Measurements from ENCODE around the gene RSRC2. TPM values are rescaled to one million over a fixed set of nuclear protein-coding genes. Genes with fewer than 3 reads are reported as not detected.
"Not testable (repeated sequence)": the region's sequence is repeated elsewhere in the genome, so short reads cannot be mapped to it uniquely, and the experiment has no call there.

The RSRC2 gene
- total RNA-seq, 1 experiment from 2014 or later, result 16.9 TPM

GRCh38 chr12:122469856-122470255 is 56.9 kb downstream of the RSRC2 start:
- in situ Hi-C loops (cut with HindIII; ENCODE audit: low pct_unique_long_range_greater_than_20kb, low sequenced_read_pairs); DNase-seq (ENCODE audit: low read depth): not testable (repeated sequence)

GRCh38 chr12:122467983-122468382 is 58.8 kb downstream of the RSRC2 start:
- DNase-seq (ENCODE audit: low read depth), result no peak
- in situ Hi-C loops (cut with HindIII; ENCODE audit: low pct_unique_long_range_greater_than_20kb, low sequenced_read_pairs), result no loop called here

- in situ Hi-C loops (cut with HindIII; ENCODE audit: low pct_unique_long_range_greater_than_20kb, low sequenced_read_pairs), result not testable (repeated sequence)
- DNase-seq (ENCODE audit: low read depth), result peak; percentile 92
Observed at GRCh38 chr12:122464317-122465042, 62.3 kb downstream of the RSRC2 start.

- in situ Hi-C loops (cut with HindIII; ENCODE audit: low pct_unique_long_range_greater_than_20kb, low sequenced_read_pairs), result no loop called here
- DNase-seq (ENCODE audit: low read depth), result no peak
Observed at GRCh38 chr12:122460641-122461040, 66.1 kb downstream of the RSRC2 start.

GRCh38 chr12:122460061-122460460 is 66.7 kb downstream of the RSRC2 start:
- in situ Hi-C loops (cut with HindIII; ENCODE audit: low pct_unique_long_range_greater_than_20kb, low sequenced_read_pairs), result no loop called here
- DNase-seq (ENCODE audit: low read depth), result no peak

- in situ Hi-C loops (cut with HindIII; ENCODE audit: low pct_unique_long_range_greater_than_20kb, low sequenced_read_pairs), result no loop called here
- peak; percentile 90 for DNase-seq (ENCODE audit: low read depth)
Observed at GRCh38 chr12:122459211-122459610, 67.5 kb downstream of the RSRC2 start.

- in situ Hi-C loops (cut with HindIII; ENCODE audit: low pct_unique_long_range_greater_than_20kb, low sequenced_read_pairs), result no loop called here
- peak; percentile 46 for DNase-seq (ENCODE audit: low read depth)
Observed at GRCh38 chr12:122458105-122459035, 68.4 kb downstream of the RSRC2 start.

GRCh38 chr12:122457627-122458026 is 69.1 kb downstream of the RSRC2 start:
- in situ Hi-C loops (cut with HindIII; ENCODE audit: low pct_unique_long_range_greater_than_20kb, low sequenced_read_pairs), result no loop called here
- DNase-seq (ENCODE audit: low read depth), result no peak

GRCh38 chr12:122454739-122455138 is 72.0 kb downstream of the RSRC2 start:
- no peak for DNase-seq (ENCODE audit: low read depth)
- in situ Hi-C loops (cut with HindIII; ENCODE audit: low pct_unique_long_range_greater_than_20kb, low sequenced_read_pairs), result no loop called here

- no peak for DNase-seq (ENCODE audit: low read depth)
- in situ Hi-C loops (cut with HindIII; ENCODE audit: low pct_unique_long_range_greater_than_20kb, low sequenced_read_pairs), result no loop called here
Observed at GRCh38 chr12:122454250-122454721, 72.5 kb downstream of the RSRC2 start.

Other genes with a start within 250 kb of the RSRC2 start
- gene CLIP1, start 104.3 kb downstream of the RSRC2 start, total RNA-seq (2014; rRNA removed; shearing (Covaris generic); ENCODE audit: low replicate concordance), result 26.9 and 28.4 TPM in 2 replicates
- 12.9 and 16.5 TPM in 2 replicates for gene ZCCHC8, start 26.0 kb downstream of the RSRC2 start, total RNA-seq (2014; rRNA removed; shearing (Covaris generic); ENCODE audit: low replicate concordance)
- 28.6 and 32.6 TPM in 2 replicates for gene KNTC1, start 313 bp upstream of the RSRC2 start, total RNA-seq (2014; rRNA removed; shearing (Covaris generic); ENCODE audit: low replicate concordance)
- gene HCAR2, start 176.4 kb upstream of the RSRC2 start, total RNA-seq (2014; rRNA removed; shearing (Covaris generic); ENCODE audit: low replicate concordance), result not detected in 2 replicates
- not detected in 2 replicates for gene HCAR3, start 189.9 kb upstream of the RSRC2 start, total RNA-seq (2014; rRNA removed; shearing (Covaris generic); ENCODE audit: low replicate concordance)
- not detected in 2 replicates for gene HCAR1, start 203.9 kb upstream of the RSRC2 start, total RNA-seq (2014; rRNA removed; shearing (Covaris generic); ENCODE audit: low replicate concordance)
- gene DENR, start 225.9 kb upstream of the RSRC2 start, total RNA-seq (2014; rRNA removed; shearing (Covaris generic); ENCODE audit: low replicate concordance), result 7.3 and 7.4 TPM in 2 replicates
- 1.1 and 1.5 TPM in 2 replicates for gene CCDC62, start 247.6 kb upstream of the RSRC2 start, total RNA-seq (2014; rRNA removed; shearing (Covaris generic); ENCODE audit: low replicate concordance)